H1 (cell line): Measurements from ENCODE around the gene TSPAN4. TPM values are rescaled to one million over a fixed set of nuclear protein-coding genes. Genes with fewer than 3 reads are reported as not detected.

Experiments
- CTCF ChIA-PET: fragments of 300-600 bp; sonication (Branson Sonifier 250); formaldehyde crosslinking; loops from one replicate; lab custom pipeline; 2021; ENCODE audit not compliant: partially characterized antibody; lab: Charles Lee
- POLR2A ChIA-PET: fragments of 300-600 bp; sonication (Branson Sonifier 250); formaldehyde crosslinking; loops from one replicate; lab custom pipeline; 2021; ENCODE audit warnings: inconsistent platforms; ENCODE audit not compliant: partially characterized antibody; lab: Charles Lee
- DNase-seq, 2 experiments: peaks; one replicate each; pipeline versions ENCODE4 v3.0.0 to v3.0.0-alpha.2; 2010 to 2022; ENCODE audit warnings: low spot score in 2 of 2, low read depth in 1 of 2, mixed read lengths in 1 of 2
- FAIRE-seq: peaks from 2 replicates; lab custom pipeline; 2011; peaks lifted over from hg19 to GRCh38; lab: Jason Lieb, UNC
- H2AFZ ChIP-seq: 2 replicates; pipeline ENCODE4 v1.8.1; 2012; ENCODE audit warnings: low read length, inconsistent platforms
- H2AK5ac ChIP-seq: 2 replicates; pipeline ENCODE4 v1.6.1; 2013; ENCODE audit warnings: low read depth, low read length
- H2BK120ac ChIP-seq: replicated peaks from 2 replicates; pipeline ENCODE3; 2013; ENCODE audit warnings: low read depth, low read length, inconsistent platforms
- H2BK12ac ChIP-seq: 2 replicates; pipeline ENCODE4 v1.6.1; 2013; ENCODE audit warnings: low read depth, low read length
- H2BK15ac ChIP-seq: 2 replicates; pipeline ENCODE4 v1.6.1; 2013; ENCODE audit warnings: low read length
- H2BK20ac ChIP-seq: 2 replicates; pipeline ENCODE4 v1.6.1; 2013; ENCODE audit warnings: low read length
- H2BK5ac ChIP-seq: 2 replicates; pipeline ENCODE4 v1.6.1; 2013; ENCODE audit warnings: low read depth, low read length
- H3K14ac ChIP-seq: 2 replicates; pipeline ENCODE4 v1.6.1; 2013; ENCODE audit warnings: inconsistent platforms; ENCODE audit not compliant: insufficient read length
- H3K18ac ChIP-seq: 2 replicates; pipeline ENCODE4 v1.6.1; 2013; ENCODE audit warnings: low read length; ENCODE audit errors: extremely low read depth
- H3K23ac ChIP-seq: 2 replicates; pipeline ENCODE4 v1.6.1; 2013; ENCODE audit warnings: inconsistent platforms; ENCODE audit not compliant: insufficient read length
- H3K23me2 ChIP-seq: 2 replicates; pipeline ENCODE4 v1.6.1; 2013; ENCODE audit warnings: low read depth, low read length
- H3K27ac ChIP-seq: 2 replicates; pipeline ENCODE4 v1.6.1; 2011; ENCODE audit warnings: low read depth, low read length, inconsistent platforms
- H3K27me3 ChIP-seq, 4 experiments: replicated peaks in 1 of 4; 1 replicate in 1 of 4; 2 replicates in 3 of 4; pipeline versions ENCODE4 v1.6.1 to v1.8.1; 2011 to 2013; ENCODE audit warnings: low read length in 3 of 4, mild to moderate bottlenecking in 3 of 4, inconsistent platforms in 2 of 4, mixed read lengths in 2 of 4, moderate library complexity in 1 of 4; ENCODE audit not compliant: control insufficient read depth in 3 of 4, insufficient read depth in 3 of 4; ENCODE audit errors: extremely low read depth in 1 of 4
- H3K36me3 ChIP-seq, 4 experiments: 2 replicates each; pipeline versions ENCODE4 v1.6.1 to v1.8.1; 2011 to 2013; ENCODE audit warnings: mild to moderate bottlenecking in 4 of 4, low read length in 3 of 4, moderate library complexity in 2 of 4, control low read depth in 1 of 4, inconsistent platforms in 1 of 4; ENCODE audit not compliant: insufficient read depth in 4 of 4, control insufficient read depth in 2 of 4
- H3K4ac ChIP-seq: replicated peaks from 2 replicates; pipeline ENCODE3; 2013; ENCODE audit warnings: low read length, low read depth, mixed read lengths, inconsistent platforms; ENCODE audit not compliant: insufficient read length
- H3K4me1 ChIP-seq, 4 experiments: replicated peaks in 1 of 4; 1 replicate in 1 of 4; 2 replicates in 3 of 4; pipeline versions ENCODE4 v1.6.1 to v1.8.1; 2011 to 2013; ENCODE audit warnings: low read length in 3 of 4, inconsistent platforms in 2 of 4, mixed read lengths in 1 of 4; ENCODE audit not compliant: insufficient read depth in 4 of 4, control insufficient read depth in 3 of 4
- H3K4me2 ChIP-seq, 2 experiments: 2 replicates each; pipeline versions ENCODE4 v1.6.1 to v1.8.1; 2011 to 2013; ENCODE audit warnings: low read depth in 2 of 2, low read length in 2 of 2, control low read depth in 1 of 2, inconsistent platforms in 1 of 2, mild to moderate bottlenecking in 1 of 2; ENCODE audit not compliant: insufficient read depth in 1 of 2
- H3K4me3 ChIP-seq, 4 experiments: fragments of 200-600, 300-600 bp in 1 of 4; sonication (generic), shearing (Covaris generic), sonication (Bioruptor Twin) in 1 of 4; 2 replicates each; pipeline versions ENCODE4 v1.5.1 to v1.8.1; 2011 to 2016; ENCODE audit warnings: low read length in 4 of 4, low read depth in 3 of 4, control low read depth in 2 of 4, inconsistent platforms in 2 of 4, mild to moderate bottlenecking in 2 of 4, mixed read lengths in 1 of 4, moderate library complexity in 1 of 4; ENCODE audit not compliant: insufficient read depth in 2 of 4; ENCODE audit errors: extremely low read depth in 1 of 4
- H3K56ac ChIP-seq: replicated peaks from 2 replicates; pipeline ENCODE3; 2013; ENCODE audit warnings: low read depth, mild to moderate bottlenecking, mixed read lengths, low read length, inconsistent platforms; ENCODE audit not compliant: insufficient read length
- H3K79me1 ChIP-seq: 2 replicates; pipeline ENCODE4 v1.6.1; 2013; ENCODE audit warnings: low read depth, low read length, control low read depth
- H3K79me2 ChIP-seq, 2 experiments: 2 replicates each; pipeline versions ENCODE4 v1.6.1 to v1.8.1; 2012 to 2013; ENCODE audit warnings: low read length in 2 of 2, mild to moderate bottlenecking in 2 of 2, inconsistent platforms in 1 of 2; ENCODE audit not compliant: insufficient read depth in 2 of 2, control insufficient read depth in 1 of 2
- H3K9ac ChIP-seq, 4 experiments: replicated peaks in 1 of 4; 1 replicate in 1 of 4; 2 replicates in 3 of 4; pipeline versions ENCODE4 v1.6.1 to v1.8.1; 2011 to 2013; ENCODE audit warnings: low read depth in 3 of 4, low read length in 3 of 4, control low read depth in 2 of 4, mild to moderate bottlenecking in 2 of 4, moderate library complexity in 2 of 4, inconsistent platforms in 1 of 4; ENCODE audit errors: extremely low read depth in 1 of 4
- H3K9me3 ChIP-seq, 2 experiments: 2 replicates each; pipeline versions ENCODE4 v1.6.1 to v1.8.1; 2012 to 2013; ENCODE audit warnings: mild to moderate bottlenecking in 2 of 2, moderate library complexity in 2 of 2, control low read depth in 1 of 2, inconsistent platforms in 1 of 2, low read depth in 1 of 2, low read length in 1 of 2, mixed read lengths in 1 of 2; ENCODE audit not compliant: insufficient read depth in 2 of 2
- H4K20me1 ChIP-seq, 2 experiments: replicated peaks in 1 of 2; 2 replicates each; pipeline versions ENCODE3 to v1.8.1; 2011 to 2013; ENCODE audit warnings: inconsistent platforms in 2 of 2, low read length in 2 of 2, mild to moderate bottlenecking in 1 of 2; ENCODE audit not compliant: insufficient read depth in 2 of 2, control insufficient read depth in 1 of 2
- H4K5ac ChIP-seq: 2 replicates; pipeline ENCODE4 v1.6.1; 2013; ENCODE audit warnings: low read length, low read depth, mixed read lengths, inconsistent platforms; ENCODE audit not compliant: insufficient read length
- H4K8ac ChIP-seq: 2 replicates; pipeline ENCODE4 v1.8.0; 2013; ENCODE audit warnings: mild to moderate bottlenecking, moderate library complexity, low read length, inconsistent platforms; ENCODE audit not compliant: insufficient read depth; ENCODE audit errors: extremely low read depth
- H4K91ac ChIP-seq: replicated peaks from 2 replicates; pipeline ENCODE3; 2013; ENCODE audit warnings: low read length, mixed read lengths, inconsistent platforms; ENCODE audit not compliant: insufficient read length
- BRCA1 ChIP-seq: IDR thresholded peaks from 2 replicates; pipeline ENCODE4 v1.6.1; 2012; ENCODE audit warnings: low read depth, low read length, improper control_type of control experiment
- CBX5 ChIP-seq: fragments of 300-800, 300-1000 bp; sonication (generic); IDR thresholded peaks from 2 replicates; pipeline ENCODE4 v1.7.1; 2016; ENCODE audit warnings: antibody characterized with exemption, low read length, low read depth
- E2F6 ChIP-seq: IDR thresholded peaks from 2 replicates; pipeline ENCODE4 v1.6.1; 2012; ENCODE audit warnings: inconsistent platforms
- EP300 ChIP-seq, 2 experiments: IDR thresholded peaks; 1 replicate in 1 of 2; 2 replicates in 1 of 2; pipeline ENCODE4 v1.6.1; 2011 to 2012; ENCODE audit warnings: low read depth in 2 of 2, low read length in 2 of 2, mild to moderate bottlenecking in 2 of 2, borderline replicate concordance in 1 of 2, inconsistent platforms in 1 of 2, moderate library complexity in 1 of 2
- FOSL1 ChIP-seq: IDR thresholded peaks from 2 replicates; pipeline ENCODE4 v1.6.1; 2011; ENCODE audit warnings: mild to moderate bottlenecking, low read depth, low read length, moderate library complexity; ENCODE audit not compliant: insufficient read depth
- GABPA ChIP-seq: IDR thresholded peaks from 2 replicates; pipeline ENCODE4 v1.6.1; 2011; ENCODE audit warnings: mild to moderate bottlenecking, low read length, moderate library complexity, borderline replicate concordance; ENCODE audit not compliant: insufficient read depth
- KDM1A ChIP-seq: fragments of 200-600, 300-600 bp; sonication (generic); IDR thresholded peaks from 2 replicates; pipeline ENCODE4 v1.7.1; 2016; ENCODE audit warnings: mild to moderate bottlenecking, low read length, borderline replicate concordance
- KDM4A ChIP-seq: IDR thresholded peaks from one replicate; pipeline ENCODE4 v1.7.1; 2012; ENCODE audit warnings: low read depth, mild to moderate bottlenecking, moderate library complexity, low read length, inconsistent platforms; ENCODE audit not compliant: severe bottlenecking
- KDM5A ChIP-seq: fragments of 200-600 bp; IDR thresholded peaks from 2 replicates; pipeline ENCODE4 v1.7.1; 2012; ENCODE audit warnings: mild to moderate bottlenecking, low read length, inconsistent platforms, mixed read lengths
- POLR2A ChIP-seq, 2 experiments: IDR thresholded peaks; 1 replicate in 1 of 2; 2 replicates in 1 of 2; pipeline ENCODE4 v1.6.1; 2011; ENCODE audit warnings: low read depth in 2 of 2, low read length in 2 of 2, mild to moderate bottlenecking in 2 of 2; ENCODE audit errors: control extremely low read depth in 1 of 2
- POU5F1 ChIP-seq: IDR thresholded peaks from 2 replicates; pipeline ENCODE4 v1.6.1; 2011; ENCODE audit warnings: low read depth, mild to moderate bottlenecking, low read length, moderate library complexity
- WGBS, 2 experiments: shearing (Covaris generic) in 1 of 2; methylation state at CpG; one replicate each; pipeline versions ENCODE4 v1.1.6 to v1.1.7; 2013 to 2015; ENCODE audit warnings: low lambda C conversion rate in 2 of 2, mixed read lengths in 2 of 2, inconsistent platforms in 1 of 2, low coverage in 1 of 2, missing lambda C conversion rate in 1 of 2; ENCODE audit not compliant: insufficient replicate concordance in 2 of 2, insufficient coverage in 1 of 2, insufficient read length in 1 of 2; ENCODE audit errors: extremely low coverage in 1 of 2, missing lambda C conversion rate in 1 of 2; 5-methylcytosine and 5-hydroxymethylcytosine counted together
- polyA plus RNA-seq, 7 experiments: library from polyadenylated mRNA; depleted of rRNA in 3 of 7; stranded (reverse) in 5 of 7; unstranded in 2 of 7; fragments of >200 nt in 5 of 7; fragments of 200-250 nt in 2 of 7; gene quantifications; 1 replicate in 5 of 7; 2 replicates in 1 of 7; 4 replicates in 1 of 7; pipeline versions ENCODE4 v1.2.1 to v1.2.3, GENCODE V29; 2011 to 2013; ENCODE audit warnings: missing spikeins in 2 of 7, mixed read lengths in 2 of 7
- total RNA-seq: library from RNA; stranded (reverse); fragmentation: NEBNext Ultra II Directional; extraction: Animal tissue kit (Norgen Biotek cat#: 25700); gene quantifications from 2 replicates; pipeline ENCODE4 v1.2.1, GENCODE V29; 2021

The TSPAN4 gene
- total and polyA plus RNA-seq, 2 of the 8 experiments (the other 6 are each of a cell fraction or from before 2014, with no cell fraction given) = 74.1 to 145 TPM

- Histone ChIP-seq H3K14ac (no peak overlapping the region), H3K27me3 (peaks cover 1 to 24% (median 13%) of the 10 kb centered on the region in 4 experiments), H4K5ac (no peak overlapping the region), H3K9me3 (no peaks in the 10 kb centered on the region), H3K36me3 (peaks cover 0 to 10% (median 1%) of the 10 kb centered on the region in 4 experiments; a peak in 1 of 8 replicates), H3K18ac (no peak overlapping the region), H2BK20ac (no peak overlapping the region), H3K4me3 (no peak overlapping the region), H2BK5ac (no peak overlapping the region), H2BK120ac (no peak overlapping the region), H4K91ac (no peak overlapping the region), H2AK5ac (no peak overlapping the region; the same call in 1 of the 2 replicates), H3K23me2 (peaks cover 19% of the 10 kb centered on the region), H2BK12ac (no peak overlapping the region), H3K23ac (no peak overlapping the region), H3K4me1 (peaks cover 0 to 30% (median 25%) of the 10 kb centered on the region in 4 experiments; a peak in 6 of 7 replicates), H3K79me2 (peaks cover 0 to 1% of the 10 kb centered on the region in 2 experiments; a peak in 1 of 4 replicates), H4K8ac (no peak overlapping the region; the same call in 1 of the 2 replicates), H3K4me2 (no peak overlapping the region), H2BK15ac (no peak overlapping the region), H3K56ac (no peak overlapping the region), H4K20me1 (peaks cover 0 to 13% of the 10 kb centered on the region in 2 experiments), H2AFZ (no peak overlapping the region), H3K9ac (no peak overlapping the region), H3K27ac (no peak overlapping the region), H3K4ac (no peak overlapping the region), H3K79me1 (peaks cover 8% of the 10 kb centered on the region)
- 88% methylated on average over 11 of the region's 12 CpGs; no CpG with 5 or more reads in 1 of the 2 experiments for WGBS, 2 experiments
- POLR2A ChIA-PET = interaction anchor here (0.6 to 53.0 kb wide), 4 partner anchors 5 to 92 kb away, joined by 3 to 1917 read pairs (median 961); partner anchors contain the start of genes CD151, CEND1, CRACR2B and PIDD1
- CTCF ChIA-PET = interaction anchor here (0.9 kb wide), 1 partner anchor 13 kb away, joined by 3 read pairs; no protein-coding TSS in a partner anchor
- FAIRE-seq (no peak), DNase-seq (no peak)
- TF ChIP-seq EP300 (IDR thresholded peaks at IDR 0.05; ENCODE audit: borderline replicate concordance in 1 of 2, low read depth in 2 of 2, low read length in 2 of 2) = no peak
- no peak for TF ChIP-seq E2F6
- no peak for TF ChIP-seq KDM1A
- TF ChIP-seq BRCA1 = no peak
- no peak for TF ChIP-seq KDM5A
- no peak for TF ChIP-seq KDM4A
- no peak for TF ChIP-seq CBX5
- TF ChIP-seq POU5F1 = no peak
- TF ChIP-seq GABPA = no peak
- no peak for TF ChIP-seq FOSL1
- no peak for TF ChIP-seq POLR2A (IDR thresholded peaks at IDR 0.05; ENCODE audit: control extremely low read depth in 1 of 2, low read depth in 2 of 2, low read length in 2 of 2)
Observed at GRCh38 chr11:825366-826226, 17.1 kb upstream of the TSPAN4 start.
